Upper lobe of left lung (tissue), 6 donors: ENCODE results near the gene TRIM56. TPM values are rescaled to one million over a fixed set of nuclear protein-coding genes. Genes with fewer than 3 reads are reported as not detected.
A peak's percentile ranks its signal among the peaks of the same experiment; 100 is the strongest.
"Not testable (repeated sequence)": the region's sequence is repeated elsewhere in the genome, so short reads cannot be mapped to it uniquely, and the experiment has no call there.

Experiments used
- ATAC-seq, 2 donors: fragments of 200-7000 bp; cut with Tn5 transposase; one replicate each; pipeline ENCODE4 v1.9.1; 2022; ENCODE audit warnings: mild to moderate bottlenecking in 2 of 2, moderate library complexity in 2 of 2; ENCODE audit not compliant: low FRiP score in 2 of 2
- DNase-seq, 2 donors: peaks; one replicate each; pipeline ENCODE4 v3.0.0-alpha.2; 2019 to 2020
- H3K27ac ChIP-seq, 4 donors: fragments of 200-600 bp; sonication (generic); one replicate each; pipeline ENCODE4 v1.5.1; 2016 to 2019
- H3K27me3 ChIP-seq, 4 donors: fragments of 200-600 bp; sonication (generic); one replicate each; pipeline ENCODE4 v1.5.1; 2017 to 2019
- H3K36me3 ChIP-seq, 4 donors: fragments of 200-600 bp; sonication (generic); one replicate each; pipeline ENCODE4 v1.5.1; 2016 to 2019
- H3K4me1 ChIP-seq, 4 donors: fragments of 200-600 bp; sonication (generic); one replicate each; pipeline ENCODE4 v1.5.1; 2018 to 2019
- H3K4me3 ChIP-seq, 4 donors: fragments of 200-600 bp; sonication (generic); one replicate each; pipeline ENCODE4 v1.5.1; 2017 to 2019; ENCODE audit warnings: mild to moderate bottlenecking in 2 of 4, moderate library complexity in 1 of 4
- H3K9me3 ChIP-seq, 4 donors: fragments of 200-600 bp; sonication (generic); one replicate each; pipeline ENCODE4 v1.5.1; 2018 to 2019
- CTCF ChIP-seq, 6 experiments: fragments of 450-650 bp in 4 of 6; fragments of 200-600 bp in 2 of 6; sonication (generic) in 2 of 6; IDR thresholded peaks; one replicate each; pipeline ENCODE4 v1.5.1; 2016 to 2019; ENCODE audit warnings: antibody characterized with exemption in 6 of 6
- EP300 ChIP-seq, 4 donors: sonication (generic); formaldehyde crosslinking; IDR thresholded peaks; one replicate each; pipeline ENCODE4 v1.5.1; 2017; ENCODE audit warnings: antibody characterized with exemption in 4 of 4, control low read depth in 2 of 4
- POLR2A ChIP-seq, 4 donors: fragments of 450-650 bp; IDR thresholded peaks; one replicate each; pipeline ENCODE4 v1.5.1; 2016 to 2017; ENCODE audit warnings: antibody characterized with exemption in 4 of 4, mild to moderate bottlenecking in 2 of 4
- POLR2AphosphoS5 ChIP-seq, 2 donors: sonication (generic); formaldehyde crosslinking; IDR thresholded peaks; one replicate each; pipeline ENCODE4 v1.5.1; 2017; ENCODE audit warnings: antibody characterized with exemption in 2 of 2
- WGBS, 2 donors: methylation state at CpG; one replicate each; pipeline ENCODE4 v1.1.5; 2017 to 2018; 5-methylcytosine and 5-hydroxymethylcytosine counted together
- total RNA-seq, 6 donors: library from RNA; depleted of rRNA in 4 of 6; stranded (reverse); fragments of >200 nt in 4 of 6; gene quantifications; one replicate each; pipeline versions ENCODE4 v1.1.0 to v1.2.1, GENCODE V29; 2016 to 2021
- donor health status: DM: no; HTN: no; CAD: no; lungs with moderate emphysema.
- donor health status: DM: no; HTN: yes; CAD: no; lungs with severe emphysema.

TRIM56 gene
- total RNA-seq, 6 donors from 2014 or later = 25.4 to 66.1 (median 51.3) TPM

- no peaks in the 10 kb centered on the region for H3K9me3 ChIP-seq
- H3K36me3 ChIP-seq = no peaks in the 10 kb centered on the region
- DNase-seq (no peak), ATAC-seq (no peak)
- H3K27ac ChIP-seq = no peak overlapping the region
- TF ChIP-seq EP300 (IDR thresholded peaks at IDR 0.05) (no peak), POLR2A (IDR thresholded peaks at IDR 0.05) (no peak), CTCF (IDR thresholded peaks at IDR 0.05) (no peak), POLR2AphosphoS5 (IDR thresholded peaks at IDR 0.05) (no peak)
- 79 to 85% methylated on average over 3 of the region's 3 CpGs for WGBS, 2 donors
- H3K4me1 ChIP-seq = peaks cover 14 to 40% (median 33%) of the 10 kb centered on the region in 4 donors
- H3K27me3 ChIP-seq = no peaks in the 10 kb centered on the region
- no peak overlapping the region for H3K4me3 ChIP-seq
These were observed 33.6 kb downstream of the TRIM56 start for GRCh38 chr7:101118856-101119255.

- no peak for ATAC-seq
These were observed 34.6 kb downstream of the TRIM56 start for GRCh38 chr7:101119876-101120275.

GRCh38 chr7:101120315-101120714, 35.0 kb downstream of the TRIM56 start:
- no peak overlapping the region for H3K4me3 ChIP-seq
- 64 to 83% methylated on average over 4 of the region's 4 CpGs for WGBS, 2 donors
- H3K27me3 ChIP-seq = no peaks in the 10 kb centered on the region
- DNase-seq = no peak
- no peak overlapping the region for H3K27ac ChIP-seq
- no peak for TF ChIP-seq CTCF (IDR thresholded peaks at IDR 0.05)
- TF ChIP-seq POLR2A (IDR thresholded peaks at IDR 0.05) = no peak
- TF ChIP-seq EP300 (IDR thresholded peaks at IDR 0.05) = no peak
- no peak for TF ChIP-seq POLR2AphosphoS5 (IDR thresholded peaks at IDR 0.05)
- no peaks in the 10 kb centered on the region for H3K36me3 ChIP-seq
- H3K4me1 ChIP-seq = peaks cover 29 to 54% (median 46%) of the 10 kb centered on the region in 4 donors
- no peaks in the 10 kb centered on the region for H3K9me3 ChIP-seq
- ATAC-seq = no peak

More at GRCh38 chr7:101119876-101120275, 34.6 kb downstream of the TRIM56 start:
- peaks cover 24 to 50% (median 42%) of the 10 kb centered on the region in 4 donors for H3K4me1 ChIP-seq
- H3K27ac ChIP-seq = no peak overlapping the region
- H3K27me3 ChIP-seq = no peaks in the 10 kb centered on the region
- H3K9me3 ChIP-seq = no peaks in the 10 kb centered on the region
- TF ChIP-seq POLR2A (IDR thresholded peaks at IDR 0.05) (no peak), EP300 (IDR thresholded peaks at IDR 0.05) (no peak), CTCF (IDR thresholded peaks at IDR 0.05) (no peak), POLR2AphosphoS5 (IDR thresholded peaks at IDR 0.05) (no peak)
- no peak for DNase-seq
- H3K4me3 ChIP-seq = no peak overlapping the region
- no peaks in the 10 kb centered on the region for H3K36me3 ChIP-seq
- 50 to 51% methylated on average over 10 of the region's 10 CpGs for WGBS, 2 donors

- Histone ChIP-seq H3K27ac (peak overlapping the region; percentile 83 to 89 (median 86)), H3K4me1 (peaks cover 42 to 67% (median 59%) of the 10 kb centered on the region in 4 donors), H3K4me3 (peak overlapping the region in 2 of 4 donors; percentile 31 to 41)
- not testable (repeated sequence) for H3K27me3 ChIP-seq, H3K9me3 ChIP-seq, ATAC-seq, DNase-seq, H3K36me3 ChIP-seq
- 58 to 70% methylated on average over 9 of the region's 9 CpGs for WGBS, 2 donors
These were observed 36.3 kb downstream of the TRIM56 start for GRCh38 chr7:101121631-101121990.

- H3K4me3 ChIP-seq = peak overlapping the region in 3 of 4 donors; percentile 5 to 41 (median 31)
- H3K27me3 ChIP-seq = no peaks in the 10 kb centered on the region
- peaks cover 43 to 72% (median 59%) of the 10 kb centered on the region in 4 donors for H3K4me1 ChIP-seq
- DNase-seq = peak in 1 of 2 donors; percentile 41
- 27 to 30% methylated on average over 17 of the region's 17 CpGs for WGBS, 2 donors
- TF ChIP-seq CTCF (IDR thresholded peaks at IDR 0.05) (no peak), POLR2AphosphoS5 (IDR thresholded peaks at IDR 0.05) (peak; percentile 51 to 62), EP300 (IDR thresholded peaks at IDR 0.05) (peak in 1 of 4 donors; percentile 21)
- H3K9me3 ChIP-seq = no peaks in the 10 kb centered on the region
- H3K27ac ChIP-seq = peak overlapping the region; percentile 83 to 89 (median 86)
- no peaks in the 10 kb centered on the region for H3K36me3 ChIP-seq
- peak; percentile 70 to 82 for ATAC-seq
These were observed 37.0 kb downstream of the TRIM56 start for GRCh38 chr7:101121991-101122932.
